CD4-positive, alpha-beta T cell (primary cell): Measurements from ENCODE around the gene DOCK4. TPM values are rescaled to one million over a fixed set of nuclear protein-coding genes. Genes with fewer than 3 reads are reported as not detected.

Experiments
- ATAC-seq: fragments of 200-7000 bp; cut with Tn5 transposase; one replicate; pipeline ENCODE4 v1.10.0; 2022; ENCODE audit warnings: mild to moderate bottlenecking; ENCODE audit not compliant: poor library complexity
- CTCF ChIA-PET: fragments of 350-600 bp; sonication (Branson Sonifier 250); formaldehyde crosslinking; loops from one replicate; lab custom pipeline; 2021; ENCODE audit warnings: antibody characterized with exemption, inconsistent platforms; lab: Charles Lee
- POLR2A ChIA-PET: fragments of 350-600 bp; sonication (Branson Sonifier 250); formaldehyde crosslinking; loops from one replicate; lab custom pipeline; 2021; ENCODE audit warnings: antibody characterized with exemption, inconsistent platforms; lab: Charles Lee
- DNase-seq, 14 experiments: peaks; one replicate each; pipeline ENCODE4 v3.0.0-alpha.2; 2013 to 2020; ENCODE audit warnings: mixed read lengths in 2 of 14
- H3K27ac ChIP-seq, 2 donors: one replicate each; pipeline versions ENCODE4 v1.5.1 to v1.7.0; 2013; ENCODE audit warnings: low read length in 2 of 2, low read depth in 1 of 2, mild to moderate bottlenecking in 1 of 2
- H3K27me3 ChIP-seq, 2 experiments: 1 replicate in 1 of 2; 2 replicates in 1 of 2; pipeline versions ENCODE4 v1.6.1 to v1.7.0; 2013; ENCODE audit warnings: low read length in 2 of 2, control low read depth in 1 of 2, mild to moderate bottlenecking in 1 of 2, moderate library complexity in 1 of 2; ENCODE audit not compliant: insufficient read depth in 2 of 2, control insufficient read depth in 1 of 2
- H3K36me3 ChIP-seq: one replicate; pipeline ENCODE4 v1.6.1; 2013; ENCODE audit warnings: low read length, control low read depth; ENCODE audit not compliant: insufficient read depth
- H3K4me1 ChIP-seq: one replicate; pipeline ENCODE4 v1.6.1; 2013; ENCODE audit warnings: low read length, control low read depth; ENCODE audit not compliant: insufficient read depth
- H3K4me3 ChIP-seq: one replicate; pipeline ENCODE4 v1.5.1; 2013; ENCODE audit warnings: mild to moderate bottlenecking, low read length, moderate library complexity
- H3K9me3 ChIP-seq, 2 experiments: 1 replicate in 1 of 2; 2 replicates in 1 of 2; pipeline versions ENCODE4 v1.6.1 to v1.7.0; 2013; ENCODE audit warnings: low read length in 2 of 2, mild to moderate bottlenecking in 2 of 2, control low read depth in 1 of 2, moderate library complexity in 1 of 2; ENCODE audit not compliant: control insufficient read depth in 1 of 2, insufficient read depth in 1 of 2
- H3K27ac Mint-ChIP-seq: one replicate; pipeline ENCODE4 v1.8.0; 2020; ENCODE audit warnings: mixed read lengths
- H3K27me3 Mint-ChIP-seq: one replicate; pipeline ENCODE4 v1.8.0; 2021; ENCODE audit warnings: mixed read lengths
- H3K36me3 Mint-ChIP-seq: one replicate; pipeline ENCODE4 v1.8.0; 2021; ENCODE audit warnings: low read depth, mixed read lengths
- H3K4me1 Mint-ChIP-seq: one replicate; pipeline ENCODE4 v1.8.0; 2021; ENCODE audit warnings: low read depth, mixed read lengths
- H3K4me3 Mint-ChIP-seq: one replicate; pipeline ENCODE4 v1.8.0; 2020; ENCODE audit warnings: mild to moderate bottlenecking, mixed read lengths
- H3K9me3 Mint-ChIP-seq: one replicate; pipeline ENCODE4 v1.8.0; 2020; ENCODE audit warnings: mixed read lengths
- CTCF ChIP-seq: fragments of 200-600 bp; IDR thresholded peaks from one replicate; pipeline ENCODE4 v1.8.0; 2022; ENCODE audit warnings: antibody characterized with exemption, mild to moderate bottlenecking
- intact Hi-C, 2 experiments: fragments of 100-400 bp; cut with DNase I in 1 of 2; cut with micrococcal nuclease in 1 of 2; formaldehyde crosslinking; loops; one replicate each; pipeline versions ENCODE4 v1.15.1 to v1.9.0; 2023 to 2025; cut with DNase I, micrococcal nuclease
- total RNA-seq, 174 experiments: library from RNA in 2 of 174; stranded (reverse) in 2 of 174; gene quantifications; one replicate each; pipeline ENCODE4 v1.2.3 and lab custom pipeline; 2021 to 2026

DOCK4 gene
- total RNA-seq, 2 experiments from 2014 or later: 0.31 to 0.38 TPM

GRCh38 chr7:112020800-112021199 lies 185.4 kb downstream of the DOCK4 start:
- ChIA-PET POLR2A (no interaction called here), CTCF (interaction anchor here (1.4 kb wide), 1 partner anchor 13 kb away, joined by 3 read pairs; no protein-coding TSS in a partner anchor)
- ATAC-seq (no peak), DNase-seq (no peak)
- Histone ChIP-seq H3K4me1 (no peaks in the 10 kb centered on the region), H3K27ac (no peak overlapping the region), H3K36me3 (no peaks in the 10 kb centered on the region), H3K9me3 (no peaks in the 10 kb centered on the region), H3K4me3 (no peak overlapping the region), H3K27me3 (no peaks in the 10 kb centered on the region)
- Mint-ChIP-seq H3K9me3 (no peaks in the 10 kb centered on the region), H3K4me3 (no peak overlapping the region), H3K4me1 (no peaks in the 10 kb centered on the region), H3K36me3 (no peaks in the 10 kb centered on the region), H3K27me3 (peaks cover 3% of the 10 kb centered on the region), H3K27ac (no peak overlapping the region)
- intact Hi-C loops: no loop called here
- no peak for TF ChIP-seq CTCF

- intact Hi-C loops: no loop called here
- ChIA-PET POLR2A (no interaction called here), CTCF (no interaction called here)
- Histone ChIP-seq H3K27me3 (no peaks in the 10 kb centered on the region), H3K4me1 (no peaks in the 10 kb centered on the region), H3K27ac (no peak overlapping the region), H3K4me3 (no peak overlapping the region), H3K9me3 (no peaks in the 10 kb centered on the region), H3K36me3 (no peaks in the 10 kb centered on the region)
- Mint-ChIP-seq H3K36me3 (no peaks in the 10 kb centered on the region), H3K27me3 (no peaks in the 10 kb centered on the region), H3K4me3 (no peak overlapping the region), H3K27ac (no peak overlapping the region), H3K9me3 (no peaks in the 10 kb centered on the region), H3K4me1 (no peaks in the 10 kb centered on the region)
- no peak for ATAC-seq
- no peak for DNase-seq
- TF ChIP-seq CTCF: no peak
Observed at GRCh38 chr7:112019932-112020331, 186.3 kb downstream of the DOCK4 start.

GRCh38 chr7:112018305-112019030 lies 187.7 kb downstream of the DOCK4 start:
- H3K4me1 ChIP-seq: no peaks in the 10 kb centered on the region
- H3K27ac Mint-ChIP-seq: no peak overlapping the region
- no peaks in the 10 kb centered on the region for H3K9me3 ChIP-seq
- ChIA-PET POLR2A (no interaction called here), CTCF (no interaction called here)
- no peak overlapping the region for H3K4me3 ChIP-seq
- H3K27me3 Mint-ChIP-seq: no peaks in the 10 kb centered on the region
- H3K36me3 Mint-ChIP-seq: no peaks in the 10 kb centered on the region
- H3K27me3 ChIP-seq: no peaks in the 10 kb centered on the region
- H3K4me3 Mint-ChIP-seq: no peak overlapping the region
- H3K36me3 ChIP-seq: no peaks in the 10 kb centered on the region
- intact Hi-C loops: no loop called here
- no peak for TF ChIP-seq CTCF
- H3K9me3 Mint-ChIP-seq: no peaks in the 10 kb centered on the region
- H3K27ac ChIP-seq: no peak overlapping the region
- no peaks in the 10 kb centered on the region for H3K4me1 Mint-ChIP-seq
- DNase-seq (no peak), ATAC-seq (no peak)
